Panc1 (cell line): ENCODE data around the gene LUZP2. TPM values are rescaled to one million over a fixed set of nuclear protein-coding genes. Genes with fewer than 3 reads are reported as not detected.

Experiments
- ATAC-seq: fragments of 200-7000 bp; cut with Tn5 transposase; 2 replicates; pipeline ENCODE4 v1.9.1; 2020; ENCODE audit warnings: mild to moderate bottlenecking, moderate library complexity
- BruUV-seq: library from RNA; stranded (reverse); fragments of 400-500 nt; replicated peaks from 2 replicates; lab custom pipeline; 2021; lab: Mats Ljungman, UMichigan
- CTCF ChIA-PET: fragments of 300-600 bp; sonication (Branson Sonifier 250); formaldehyde crosslinking; loops from one replicate; lab custom pipeline; 2022; ENCODE audit warnings: antibody characterized with exemption; lab: Charles Lee
- POLR2A ChIA-PET: fragments of 300-600 bp; sonication (Branson Sonifier 250); formaldehyde crosslinking; loops from one replicate; lab custom pipeline; 2022; ENCODE audit warnings: antibody characterized with exemption; lab: Charles Lee
- DNase-seq: peaks from one replicate; pipeline ENCODE4 v3.0.0-alpha.2; 2010; ENCODE audit warnings: low read depth, low spot score
- H3K27ac ChIP-seq: 2 replicates; pipeline ENCODE4 v1.5.1; 2011; ENCODE audit warnings: mild to moderate bottlenecking, low read length, inconsistent platforms
- H3K27me3 ChIP-seq: fragments of 200-500 bp; sonication (Bioruptor generic); 2 replicates; pipeline ENCODE4 v1.6.0; 2014; ENCODE audit warnings: low read length, inconsistent platforms; ENCODE audit not compliant: control insufficient read depth, insufficient read depth
- H3K36me3 ChIP-seq: fragments of 200-500 bp; sonication (Bioruptor generic); 2 replicates; pipeline ENCODE4 v1.5.1; 2014; ENCODE audit warnings: inconsistent platforms, mild to moderate bottlenecking, low read length, moderate library complexity; ENCODE audit not compliant: control insufficient read depth, insufficient read depth
- H3K4me1 ChIP-seq: 2 replicates; pipeline ENCODE4 v1.5.1; 2011; ENCODE audit warnings: inconsistent platforms, mild to moderate bottlenecking, low read length, moderate library complexity; ENCODE audit not compliant: control insufficient read depth, insufficient read depth
- H3K4me3 ChIP-seq, 2 experiments: 2 replicates each; pipeline ENCODE4 v1.5.1; 2011 to 2012; ENCODE audit warnings: low read depth in 2 of 2, low read length in 2 of 2, mild to moderate bottlenecking in 2 of 2, inconsistent platforms in 1 of 2, moderate library complexity in 1 of 2
- H3K9me3 ChIP-seq: fragments of 200-500 bp; sonication (Bioruptor generic); 2 replicates; pipeline ENCODE4 v1.5.1; 2014; ENCODE audit warnings: low read depth, mild to moderate bottlenecking, inconsistent platforms, low read length, moderate library complexity; ENCODE audit not compliant: control insufficient read depth, insufficient read depth
- POLR2AphosphoS5 ChIP-seq: IDR thresholded peaks from 2 replicates; pipeline ENCODE4 v1.6.1; 2012; ENCODE audit warnings: mild to moderate bottlenecking, low read depth, low read length, moderate library complexity
- SIN3A ChIP-seq: IDR thresholded peaks from 2 replicates; pipeline ENCODE4 v1.6.1; 2012; ENCODE audit warnings: low read depth, mild to moderate bottlenecking, low read length, moderate library complexity, borderline replicate concordance; ENCODE audit not compliant: insufficient read depth
- TCF7L2 ChIP-seq: IDR thresholded peaks from 2 replicates; pipeline ENCODE4 v1.6.1; 2011; ENCODE audit warnings: mild to moderate bottlenecking, low read depth, low read length, inconsistent platforms
- in situ Hi-C: cut with HindIII; loops from 2 replicates; pipeline ENCODE4 v1.10.0; 2016; ENCODE audit warnings: low sequenced_read_pairs, low pct_unique_long_range_greater_than_20kb
- intact Hi-C: fragments of 100-400 bp; cut with micrococcal nuclease; formaldehyde crosslinking; loops from one replicate; pipeline ENCODE4 v1.10.0; 2022; ENCODE audit not compliant: unreplicated experiment
- total RNA-seq: library from RNA; stranded (reverse); gene quantifications from one replicate; pipeline ENCODE4 v1.2.1, GENCODE V29; 2021; ENCODE audit not compliant: unreplicated experiment
- TF ChIP-seq, protein P1 (sequence below): fragments of 450-650 bp; IDR thresholded peaks from 2 replicates; pipeline ENCODE4 v1.5.1; 2017; ENCODE audit warnings: mild to moderate bottlenecking
- TF ChIP-seq, protein P2 (sequence below), 2 experiments: IDR thresholded peaks; 2 replicates each; pipeline ENCODE4 v1.6.1; 2011 to 2012; ENCODE audit warnings: low read depth in 2 of 2, control low read depth in 1 of 2, low read length in 1 of 2, mild to moderate bottlenecking in 1 of 2, moderate library complexity in 1 of 2; ENCODE audit not compliant: insufficient read depth in 1 of 2

LUZP2 gene
- total RNA-seq, 1 experiment from 2014 or later = 0.18 TPM

DNA sequence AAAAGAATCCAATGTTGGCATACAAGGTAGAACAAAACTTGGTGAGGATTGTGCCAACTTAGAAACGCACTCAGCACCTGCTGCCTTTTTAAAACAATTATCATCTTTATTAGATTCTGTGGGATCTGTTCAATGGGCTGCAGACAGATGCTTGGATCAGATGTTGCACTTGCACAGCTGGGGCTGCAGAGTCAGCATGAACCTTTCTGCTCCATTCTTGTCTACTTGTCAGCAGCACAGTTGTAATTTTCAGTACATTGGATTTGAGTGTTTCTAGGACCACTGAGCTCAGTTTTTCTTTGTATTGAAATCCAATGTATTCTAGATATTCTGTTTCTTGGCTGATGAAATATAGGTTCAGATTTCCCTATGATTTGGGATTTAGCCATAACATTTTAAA is 164.5 kb downstream of the LUZP2 start:
- Histone ChIP-seq H3K4me1 (no peaks in the 10 kb centered on the region), H3K9me3 (no peaks in the 10 kb centered on the region), H3K27ac (no peak overlapping the region), H3K36me3 (no peaks in the 10 kb centered on the region), H3K27me3 (no peaks in the 10 kb centered on the region), H3K4me3 (no peak overlapping the region)
- no peak for ATAC-seq
- intact Hi-C loops = no loop called here
- no peak for DNase-seq
- in situ Hi-C loops = no loop called here
- TF ChIP-seq POLR2AphosphoS5 = no peak
- TF ChIP-seq, protein P1, sequence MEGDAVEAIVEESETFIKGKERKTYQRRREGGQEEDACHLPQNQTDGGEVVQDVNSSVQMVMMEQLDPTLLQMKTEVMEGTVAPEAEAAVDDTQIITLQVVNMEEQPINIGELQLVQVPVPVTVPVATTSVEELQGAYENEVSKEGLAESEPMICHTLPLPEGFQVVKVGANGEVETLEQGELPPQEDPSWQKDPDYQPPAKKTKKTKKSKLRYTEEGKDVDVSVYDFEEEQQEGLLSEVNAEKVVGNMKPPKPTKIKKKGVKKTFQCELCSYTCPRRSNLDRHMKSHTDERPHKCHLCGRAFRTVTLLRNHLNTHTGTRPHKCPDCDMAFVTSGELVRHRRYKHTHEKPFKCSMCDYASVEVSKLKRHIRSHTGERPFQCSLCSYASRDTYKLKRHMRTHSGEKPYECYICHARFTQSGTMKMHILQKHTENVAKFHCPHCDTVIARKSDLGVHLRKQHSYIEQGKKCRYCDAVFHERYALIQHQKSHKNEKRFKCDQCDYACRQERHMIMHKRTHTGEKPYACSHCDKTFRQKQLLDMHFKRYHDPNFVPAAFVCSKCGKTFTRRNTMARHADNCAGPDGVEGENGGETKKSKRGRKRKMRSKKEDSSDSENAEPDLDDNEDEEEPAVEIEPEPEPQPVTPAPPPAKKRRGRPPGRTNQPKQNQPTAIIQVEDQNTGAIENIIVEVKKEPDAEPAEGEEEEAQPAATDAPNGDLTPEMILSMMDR = no peak
- CTCF ChIA-PET = interaction anchor here (0.6 kb wide), 1 partner anchor 52 kb away, joined by 4 read pairs; no protein-coding TSS in a partner anchor
- POLR2A ChIA-PET = no interaction called here
- no TSS peak for BruUV-seq

DNA sequence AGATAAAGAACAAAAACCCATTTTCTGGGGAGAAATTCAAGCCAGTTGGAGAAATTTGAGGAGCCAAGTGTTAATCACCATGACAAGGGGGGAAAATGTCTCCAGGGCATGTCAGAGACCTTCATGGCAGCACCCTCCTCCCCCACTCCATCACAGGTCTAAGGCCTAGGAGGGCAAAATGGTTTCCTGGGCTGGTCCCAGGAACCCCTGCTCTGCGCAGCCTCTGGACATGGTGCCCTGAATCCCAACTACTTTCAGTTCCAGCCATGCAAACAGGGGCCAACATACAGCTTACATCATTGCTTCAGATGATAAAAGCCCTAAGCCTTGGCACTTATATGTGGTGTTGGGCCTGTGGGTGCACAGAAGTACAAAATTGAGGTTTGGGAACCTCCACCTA is 167.5 kb downstream of the LUZP2 start:
- in situ Hi-C loops = no loop called here
- Histone ChIP-seq H3K27me3 (no peaks in the 10 kb centered on the region), H3K27ac (no peak overlapping the region), H3K36me3 (no peaks in the 10 kb centered on the region), H3K4me1 (no peaks in the 10 kb centered on the region), H3K4me3 (no peak overlapping the region), H3K9me3 (no peaks in the 10 kb centered on the region)
- ChIA-PET POLR2A (no interaction called here), CTCF (no interaction called here)
- intact Hi-C loops = no loop called here
- ATAC-seq (no peak), DNase-seq (no peak)
- no TSS peak for BruUV-seq
- TF ChIP-seq, protein P1 = no peak
- TF ChIP-seq SIN3A (no peak), TCF7L2 (no peak), POLR2AphosphoS5 (no peak)
- TF ChIP-seq, protein P2, sequence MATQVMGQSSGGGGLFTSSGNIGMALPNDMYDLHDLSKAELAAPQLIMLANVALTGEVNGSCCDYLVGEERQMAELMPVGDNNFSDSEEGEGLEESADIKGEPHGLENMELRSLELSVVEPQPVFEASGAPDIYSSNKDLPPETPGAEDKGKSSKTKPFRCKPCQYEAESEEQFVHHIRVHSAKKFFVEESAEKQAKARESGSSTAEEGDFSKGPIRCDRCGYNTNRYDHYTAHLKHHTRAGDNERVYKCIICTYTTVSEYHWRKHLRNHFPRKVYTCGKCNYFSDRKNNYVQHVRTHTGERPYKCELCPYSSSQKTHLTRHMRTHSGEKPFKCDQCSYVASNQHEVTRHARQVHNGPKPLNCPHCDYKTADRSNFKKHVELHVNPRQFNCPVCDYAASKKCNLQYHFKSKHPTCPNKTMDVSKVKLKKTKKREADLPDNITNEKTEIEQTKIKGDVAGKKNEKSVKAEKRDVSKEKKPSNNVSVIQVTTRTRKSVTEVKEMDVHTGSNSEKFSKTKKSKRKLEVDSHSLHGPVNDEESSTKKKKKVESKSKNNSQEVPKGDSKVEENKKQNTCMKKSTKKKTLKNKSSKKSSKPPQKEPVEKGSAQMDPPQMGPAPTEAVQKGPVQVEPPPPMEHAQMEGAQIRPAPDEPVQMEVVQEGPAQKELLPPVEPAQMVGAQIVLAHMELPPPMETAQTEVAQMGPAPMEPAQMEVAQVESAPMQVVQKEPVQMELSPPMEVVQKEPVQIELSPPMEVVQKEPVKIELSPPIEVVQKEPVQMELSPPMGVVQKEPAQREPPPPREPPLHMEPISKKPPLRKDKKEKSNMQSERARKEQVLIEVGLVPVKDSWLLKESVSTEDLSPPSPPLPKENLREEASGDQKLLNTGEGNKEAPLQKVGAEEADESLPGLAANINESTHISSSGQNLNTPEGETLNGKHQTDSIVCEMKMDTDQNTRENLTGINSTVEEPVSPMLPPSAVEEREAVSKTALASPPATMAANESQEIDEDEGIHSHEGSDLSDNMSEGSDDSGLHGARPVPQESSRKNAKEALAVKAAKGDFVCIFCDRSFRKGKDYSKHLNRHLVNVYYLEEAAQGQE (IDR thresholded peaks at IDR 0.05; ENCODE audit: insufficient read depth in 1 of 2, low read depth in 2 of 2, low read length in 1 of 2) = no peak
